Muscle of leg (tissue), 11 donors: Measurements from ENCODE around the gene PI4KB. TPM values are rescaled to one million over a fixed set of nuclear protein-coding genes. Genes with fewer than 3 reads are reported as not detected.

Experiments
- DNase-seq: peaks from one replicate; pipeline ENCODE4 v3.0.0; 2013
- H3K27ac ChIP-seq: one replicate; pipeline ENCODE4 v1.5.1; 2013; ENCODE audit warnings: mild to moderate bottlenecking, low read length, control low read depth
- H3K27me3 ChIP-seq: one replicate; pipeline ENCODE4 v1.6.1; 2013; ENCODE audit warnings: low read length; ENCODE audit not compliant: control insufficient read depth, insufficient read depth
- H3K36me3 ChIP-seq: one replicate; pipeline ENCODE4 v1.6.1; 2013; ENCODE audit warnings: low read length; ENCODE audit not compliant: control insufficient read depth, insufficient read depth
- H3K4me1 ChIP-seq: one replicate; pipeline ENCODE4 v1.6.1; 2013; ENCODE audit warnings: low read length; ENCODE audit not compliant: control insufficient read depth, insufficient read depth
- H3K4me3 ChIP-seq: one replicate; pipeline ENCODE4 v1.5.1; 2013; ENCODE audit warnings: low read length, control low read depth
- H3K9me3 ChIP-seq: replicated peaks from 2 replicates; pipeline ENCODE4 v1.6.1; 2013; ENCODE audit warnings: low read depth, low read length; ENCODE audit not compliant: control insufficient read depth
- WGBS: methylation state at CpG from one replicate; pipeline ENCODE4 v1.1.5; 2013; ENCODE audit warnings: missing lambda C conversion rate; ENCODE audit not compliant: insufficient coverage; 5-methylcytosine and 5-hydroxymethylcytosine counted together
- polyA plus RNA-seq, 8 donors: library from polyadenylated mRNA; unstranded; fragments of 120-200 nt; gene quantifications; one replicate each; pipeline versions ENCODE4 v1.2.1 to v1.2.3, GENCODE V29; 2013; ENCODE audit warnings: inconsistent platforms in 1 of 8, low replicate concordance in 1 of 8; ENCODE audit not compliant: insufficient read length in 8 of 8, insufficient read depth in 1 of 8
- total RNA-seq: library from RNA; stranded (reverse); fragments of 120-200 nt; gene quantifications from one replicate; pipeline ENCODE4 v1.2.4, GENCODE V29; 2013

Gene PI4KB
- total and polyA plus RNA-seq, 9 donors: 31.4 to 59.1 (median 51.1) TPM

GRCh38 chr1:151326619-151327222 is 495 bp downstream of the PI4KB start:
- Histone ChIP-seq H3K4me1 (peaks cover 23% of the 10 kb centered on the region), H3K27ac (peak overlapping the region; percentile 98), H3K4me3 (peak overlapping the region; percentile 87), H3K36me3 (peaks cover 29% of the 10 kb centered on the region), H3K9me3 (no peaks in the 10 kb centered on the region), H3K27me3 (no peaks in the 10 kb centered on the region)
- peak; percentile 86 for DNase-seq
- 3% methylated on average over 8 of the region's 12 CpGs for WGBS

- peaks cover 34% of the 10 kb centered on the region for H3K36me3 ChIP-seq
- peak overlapping the region; percentile 98 for H3K27ac ChIP-seq
- H3K4me1 ChIP-seq: peaks cover 23% of the 10 kb centered on the region
- WGBS: 49% methylated on average over 3 of the region's 5 CpGs
- DNase-seq: peak; percentile 23
- no peaks in the 10 kb centered on the region for H3K27me3 ChIP-seq
- no peaks in the 10 kb centered on the region for H3K9me3 ChIP-seq
- peak overlapping the region; percentile 87 for H3K4me3 ChIP-seq
These were observed 1.4 kb downstream of the PI4KB start for GRCh38 chr1:151325646-151326429.

GRCh38 chr1:151325231-151325630 is 2.0 kb downstream of the PI4KB start:
- no peak for DNase-seq
- Histone ChIP-seq H3K9me3 (no peaks in the 10 kb centered on the region), H3K27ac (no peak overlapping the region), H3K4me3 (no peak overlapping the region), H3K27me3 (no peaks in the 10 kb centered on the region), H3K4me1 (peaks cover 23% of the 10 kb centered on the region), H3K36me3 (peaks cover 40% of the 10 kb centered on the region)
- 77% methylated on average over 3 of the region's 7 CpGs for WGBS

GRCh38 chr1:151324390-151324930 is 2.8 kb downstream of the PI4KB start:
- H3K4me3 ChIP-seq: no peak overlapping the region
- 100% methylated on average over 2 of the region's 4 CpGs for WGBS
- no peak for DNase-seq
- peaks cover 46% of the 10 kb centered on the region for H3K36me3 ChIP-seq
- H3K27ac ChIP-seq: no peak overlapping the region
- H3K9me3 ChIP-seq: no peaks in the 10 kb centered on the region
- no peaks in the 10 kb centered on the region for H3K27me3 ChIP-seq
- peaks cover 23% of the 10 kb centered on the region for H3K4me1 ChIP-seq

- Histone ChIP-seq H3K9me3 (no peaks in the 10 kb centered on the region), H3K4me3 (no peak overlapping the region), H3K4me1 (peaks cover 8% of the 10 kb centered on the region), H3K36me3 (peaks cover 68% of the 10 kb centered on the region), H3K27me3 (no peaks in the 10 kb centered on the region), H3K27ac (no peak overlapping the region)
- no CpG with 5 or more reads among the region's 3 CpGs for WGBS
- DNase-seq: no peak
These were observed 8.2 kb downstream of the PI4KB start for GRCh38 chr1:151318975-151319374.

- Histone ChIP-seq H3K9me3 (no peaks in the 10 kb centered on the region), H3K4me3 (no peak overlapping the region), H3K36me3 (peaks cover 75% of the 10 kb centered on the region), H3K27me3 (no peaks in the 10 kb centered on the region), H3K4me1 (peaks cover 27% of the 10 kb centered on the region), H3K27ac (no peak overlapping the region)
- no peak for DNase-seq
- WGBS: 87% methylated on average over 16 of the region's 17 CpGs
These were observed 11.5 kb downstream of the PI4KB start for GRCh38 chr1:151315565-151316235.

- H3K4me3 ChIP-seq: no peak overlapping the region
- H3K27me3 ChIP-seq: no peaks in the 10 kb centered on the region
- H3K4me1 ChIP-seq: peaks cover 41% of the 10 kb centered on the region
- no CpG with 5 or more reads among the region's 3 CpGs for WGBS
- peak; percentile 81 for DNase-seq
- H3K27ac ChIP-seq: peak overlapping the region; percentile 59
- peaks cover 74% of the 10 kb centered on the region for H3K36me3 ChIP-seq
- H3K9me3 ChIP-seq: no peaks in the 10 kb centered on the region
These were observed 12.9 kb downstream of the PI4KB start for GRCh38 chr1:151314137-151314875.

GRCh38 chr1:151313501-151313900 is 13.7 kb downstream of the PI4KB start:
- H3K4me3 ChIP-seq: no peak overlapping the region
- H3K4me1 ChIP-seq: peaks cover 44% of the 10 kb centered on the region
- H3K27me3 ChIP-seq: no peaks in the 10 kb centered on the region
- no peak for DNase-seq
- H3K27ac ChIP-seq: no peak overlapping the region
- H3K36me3 ChIP-seq: peaks cover 72% of the 10 kb centered on the region
- no peaks in the 10 kb centered on the region for H3K9me3 ChIP-seq
- WGBS: 83% methylated on average over 1 of the region's 2 CpGs

- 84% methylated on average over 6 of the region's 8 CpGs for WGBS
- Histone ChIP-seq H3K27me3 (no peaks in the 10 kb centered on the region), H3K27ac (no peak overlapping the region), H3K4me1 (peaks cover 44% of the 10 kb centered on the region), H3K36me3 (peaks cover 78% of the 10 kb centered on the region), H3K9me3 (no peaks in the 10 kb centered on the region), H3K4me3 (no peak overlapping the region)
- no peak for DNase-seq
These were observed 14.4 kb downstream of the PI4KB start for GRCh38 chr1:151312826-151313225.
